Activated CD8-positive, alpha-beta T cell treated with anti-CD3 and anti-CD28 coated beads for 36 hours (primary cell): ENCODE measurements around the gene SLC1A4. TPM values are rescaled to one million over a fixed set of nuclear protein-coding genes. Genes with fewer than 3 reads are reported as not detected.

Source experiments
- ATAC-seq: fragments of 200-7000 bp; cut with Tn5 transposase; one replicate; pipeline ENCODE4 v1.10.0; 2021; ENCODE audit warnings: mild to moderate bottlenecking, moderate library complexity
- CTCF ChIA-PET: fragments of 350-600 bp; sonication (Branson Sonifier 250); formaldehyde crosslinking; loops from one replicate; lab custom pipeline; 2021; ENCODE audit warnings: antibody characterized with exemption; lab: Charles Lee
- POLR2A ChIA-PET: fragments of 350-600 bp; sonication (Branson Sonifier 250); formaldehyde crosslinking; loops from one replicate; lab custom pipeline; 2021; ENCODE audit warnings: antibody characterized with exemption; lab: Charles Lee
- DNase-seq: peaks from one replicate; pipeline ENCODE4 v3.0.0-alpha.2; 2020
- H3K27ac Mint-ChIP-seq: one replicate; pipeline ENCODE4 v1.8.0; 2021; ENCODE audit warnings: mild to moderate bottlenecking, mixed read lengths
- H3K27me3 Mint-ChIP-seq: one replicate; pipeline ENCODE4 v1.8.0; 2021; ENCODE audit warnings: mixed read lengths
- H3K36me3 Mint-ChIP-seq: one replicate; pipeline ENCODE4 v1.8.0; 2021; ENCODE audit warnings: low read depth, mixed read lengths
- H3K4me1 Mint-ChIP-seq: one replicate; pipeline ENCODE4 v1.8.0; 2021; ENCODE audit warnings: low read depth, mixed read lengths
- H3K4me3 Mint-ChIP-seq: one replicate; pipeline ENCODE4 v1.8.0; 2021; ENCODE audit warnings: mild to moderate bottlenecking, moderate library complexity, mixed read lengths
- H3K9me3 Mint-ChIP-seq: one replicate; pipeline ENCODE4 v1.8.0; 2021; ENCODE audit warnings: mixed read lengths
- CTCF ChIP-seq: fragments of 200-600 bp; IDR thresholded peaks from one replicate; pipeline ENCODE4 v1.8.0; 2022; ENCODE audit warnings: antibody characterized with exemption, mild to moderate bottlenecking
- intact Hi-C: fragments of 100-400 bp; cut with micrococcal nuclease; formaldehyde crosslinking; loops from one replicate; pipeline ENCODE4 v1.10.0; 2022
- total RNA-seq, 2 experiments: library from RNA; stranded (reverse); gene quantifications; one replicate each; pipeline ENCODE4 v1.2.3, GENCODE V29; 2021

The SLC1A4 gene
- total RNA-seq, 2 experiments from 2014 or later = 14.6 to 14.9 TPM

GRCh38 chr2:64987956-64988419, 1.2 kb upstream of the SLC1A4 start:
- H3K27ac Mint-ChIP-seq = peak overlapping the region; percentile 73
- POLR2A ChIA-PET = interaction anchor here (0.7 to 1.6 kb wide), 4 partner anchors 11 to 73 kb away, joined by 3 to 5 read pairs (median 4); no protein-coding TSS in a partner anchor
- ATAC-seq (no peak), DNase-seq (no peak)
- no peak for TF ChIP-seq CTCF
- peaks cover 50% of the 10 kb centered on the region for H3K4me1 Mint-ChIP-seq
- H3K36me3 Mint-ChIP-seq = peaks cover 21% of the 10 kb centered on the region
- no peaks in the 10 kb centered on the region for H3K9me3 Mint-ChIP-seq
- CTCF ChIA-PET = interaction anchor here (0.6 to 2.0 kb wide), 8 partner anchors 9 to 465 kb away, joined by 3 to 11 read pairs (median 4); no protein-coding TSS in a partner anchor
- intact Hi-C loops = loop anchor here (5.0 kb wide), 3 partner anchors 41 to 71 kb away; no protein-coding TSS in a partner anchor
- peaks cover 10% of the 10 kb centered on the region for H3K27me3 Mint-ChIP-seq
- peak overlapping the region; percentile 73 for H3K4me3 Mint-ChIP-seq

GRCh38 chr2:64988420-64989125, 626 bp upstream of the SLC1A4 start:
- intact Hi-C loops = loop anchor here (5.0 kb wide), 3 partner anchors 41 to 71 kb away; no protein-coding TSS in a partner anchor
- H3K27ac Mint-ChIP-seq = peak overlapping the region; percentile 73
- H3K4me1 Mint-ChIP-seq = peaks cover 48% of the 10 kb centered on the region
- H3K27me3 Mint-ChIP-seq = peaks cover 10% of the 10 kb centered on the region
- peaks cover 25% of the 10 kb centered on the region for H3K36me3 Mint-ChIP-seq
- peak overlapping the region; percentile 73 for H3K4me3 Mint-ChIP-seq
- ATAC-seq (peak; percentile 39), DNase-seq (peak; percentile 80)
- H3K9me3 Mint-ChIP-seq = no peaks in the 10 kb centered on the region
- peak; percentile 48 for TF ChIP-seq CTCF
- CTCF ChIA-PET = interaction anchor here (0.6 to 2.0 kb wide), 10 partner anchors 9 to 465 kb away, joined by 3 to 11 read pairs (median 4); no protein-coding TSS in a partner anchor
- POLR2A ChIA-PET = interaction anchor here (0.7 to 1.6 kb wide), 4 partner anchors 10 to 73 kb away, joined by 3 to 5 read pairs (median 4); no protein-coding TSS in a partner anchor

- DNase-seq (peak; percentile 14), ATAC-seq (no peak)
- H3K36me3 Mint-ChIP-seq = peaks cover 30% of the 10 kb centered on the region
- intact Hi-C loops = loop anchor here (5.0 kb wide), 3 partner anchors 43 to 73 kb away; no protein-coding TSS in a partner anchor
- no peak for TF ChIP-seq CTCF
- CTCF ChIA-PET = interaction anchor here (0.9 to 2.2 kb wide), 4 partner anchors 9 to 73 kb away, joined by 3 to 12 read pairs (median 4); no protein-coding TSS in a partner anchor
- no peaks in the 10 kb centered on the region for H3K9me3 Mint-ChIP-seq
- H3K27me3 Mint-ChIP-seq = peaks cover 10% of the 10 kb centered on the region
- peaks cover 47% of the 10 kb centered on the region for H3K4me1 Mint-ChIP-seq
- POLR2A ChIA-PET = interaction anchor here (1.0 to 1.6 kb wide), 4 partner anchors 8 to 694 kb away, joined by 3 to 5 read pairs (median 4); no protein-coding TSS in a partner anchor
- H3K4me3 Mint-ChIP-seq = peak overlapping the region; percentile 88
- peak overlapping the region; percentile 62 for H3K27ac Mint-ChIP-seq
These were observed 899 bp downstream of the SLC1A4 start for GRCh38 chr2:64989982-64990614.

- POLR2A ChIA-PET = interaction anchor here (0.7 to 1.5 kb wide), 2 partner anchors 9 to 32 kb away, joined by 3 to 4 read pairs; no protein-coding TSS in a partner anchor
- no peak overlapping the region for H3K27ac Mint-ChIP-seq
- intact Hi-C loops = no loop called here
- TF ChIP-seq CTCF = no peak
- H3K4me3 Mint-ChIP-seq = peak overlapping the region; percentile 88
- H3K36me3 Mint-ChIP-seq = peaks cover 32% of the 10 kb centered on the region
- no peak for ATAC-seq
- H3K4me1 Mint-ChIP-seq = peaks cover 43% of the 10 kb centered on the region
- CTCF ChIA-PET = interaction anchor here (0.9 to 2.2 kb wide), 2 partner anchors 9 to 73 kb away, joined by 3 to 12 read pairs; no protein-coding TSS in a partner anchor
- peaks cover 10% of the 10 kb centered on the region for H3K27me3 Mint-ChIP-seq
- no peak for DNase-seq
- H3K9me3 Mint-ChIP-seq = no peaks in the 10 kb centered on the region
These were observed 1.7 kb downstream of the SLC1A4 start for GRCh38 chr2:64990876-64991275.
